Smooth muscle cell (in vitro differentiated cells): Measurements from ENCODE around the gene RGS3. TPM values are rescaled to one million over a fixed set of nuclear protein-coding genes. Genes with fewer than 3 reads are reported as not detected.

Source experiments
- DNase-seq: peaks from one replicate; lab custom pipeline; 2025; ENCODE audit not compliant: unreplicated experiment; lab: John Stamatoyannopoulos, UW
- H2AFZ ChIP-seq: fragments of 200-600 bp; sonication (generic); 2 replicates; pipeline ENCODE4 v1.6.0; 2016; ENCODE audit warnings: antibody characterized with exemption, low read depth, mild to moderate bottlenecking
- H3F3A ChIP-seq: fragments of 200-600 bp; sonication (generic); 2 replicates; pipeline ENCODE4 v1.6.0; 2017; ENCODE audit warnings: antibody characterized with exemption, low read depth
- H3K27ac ChIP-seq: fragments of 200-600 bp; sonication (generic); 2 replicates; pipeline ENCODE4 v1.5.1; 2016; ENCODE audit warnings: low read depth, mild to moderate bottlenecking
- H3K27me3 ChIP-seq: fragments of 200-600 bp; sonication (generic); 2 replicates; pipeline ENCODE4 v1.6.1; 2016; ENCODE audit warnings: low read depth, mild to moderate bottlenecking
- H3K36me3 ChIP-seq: fragments of 200-600 bp; sonication (generic); 2 replicates; pipeline ENCODE4 v1.5.1; 2016; ENCODE audit warnings: low read depth
- H3K4me1 ChIP-seq: fragments of 200-600 bp; sonication (generic); 2 replicates; pipeline ENCODE4 v1.5.1; 2016; ENCODE audit warnings: low read depth
- H3K4me2 ChIP-seq: fragments of 200-600 bp; sonication (generic); 2 replicates; pipeline ENCODE4 v1.6.0; 2016; ENCODE audit warnings: mild to moderate bottlenecking
- H3K4me3 ChIP-seq: fragments of 200-600 bp; sonication (generic); 2 replicates; pipeline ENCODE4 v1.5.1; 2016; ENCODE audit warnings: mild to moderate bottlenecking
- H3K79me2 ChIP-seq: fragments of 200-600 bp; sonication (generic); 2 replicates; pipeline ENCODE4 v1.6.0; 2016; ENCODE audit warnings: low read depth, mild to moderate bottlenecking
- H3K9ac ChIP-seq: fragments of 200-600 bp; sonication (generic); 2 replicates; pipeline ENCODE4 v1.6.0; 2016; ENCODE audit warnings: low read depth
- H3K9me3 ChIP-seq: fragments of 200-600 bp; sonication (generic); replicated peaks from 2 replicates; pipeline ENCODE4 v1.5.1; 2016; ENCODE audit warnings: low read depth
- H4K20me1 ChIP-seq: fragments of 200-600 bp; sonication (generic); 2 replicates; pipeline ENCODE4 v1.6.0; 2016; ENCODE audit warnings: low read depth
- WGBS: methylation state at CpG from one replicate; pipeline ENCODE4 v1.1.7; 2016; ENCODE audit warnings: low lambda C conversion rate; 5-methylcytosine and 5-hydroxymethylcytosine counted together
- polyA plus RNA-seq: library from polyadenylated mRNA; unstranded; fragments of >200 nt; fragmentation: Nextera tagmentation; extraction: Ambion mirVana; gene quantifications from 2 replicates; pipeline ENCODE4 v1.2.1, GENCODE V29; 2016
- total RNA-seq: library from RNA; depleted of rRNA; stranded (reverse); fragments of >200 nt; gene quantifications from 2 replicates; pipeline ENCODE4 v1.2.3, GENCODE V29; 2014
- TF ChIP-seq, protein P1 (sequence below): fragments of 200-600 bp; sonication (generic); IDR thresholded peaks from 2 replicates; pipeline ENCODE4 v1.5.1; 2017; ENCODE audit warnings: borderline replicate concordance, mild to moderate bottlenecking, antibody characterized with exemption; ENCODE audit not compliant: insufficient read depth, poor library complexity, severe bottlenecking

The RGS3 gene
- total and polyA plus RNA-seq, 2 experiments from 2014 or later = 43.8 to 108 TPM

- H3K9ac ChIP-seq = peak overlapping the region; percentile 49
These were observed 101.1 kb downstream of the RGS3 start for GRCh38 chr9:113564498-113565237.

GRCh38 chr9:113566016-113566711 is 102.6 kb downstream of the RGS3 start:
- TF ChIP-seq, protein P1, sequence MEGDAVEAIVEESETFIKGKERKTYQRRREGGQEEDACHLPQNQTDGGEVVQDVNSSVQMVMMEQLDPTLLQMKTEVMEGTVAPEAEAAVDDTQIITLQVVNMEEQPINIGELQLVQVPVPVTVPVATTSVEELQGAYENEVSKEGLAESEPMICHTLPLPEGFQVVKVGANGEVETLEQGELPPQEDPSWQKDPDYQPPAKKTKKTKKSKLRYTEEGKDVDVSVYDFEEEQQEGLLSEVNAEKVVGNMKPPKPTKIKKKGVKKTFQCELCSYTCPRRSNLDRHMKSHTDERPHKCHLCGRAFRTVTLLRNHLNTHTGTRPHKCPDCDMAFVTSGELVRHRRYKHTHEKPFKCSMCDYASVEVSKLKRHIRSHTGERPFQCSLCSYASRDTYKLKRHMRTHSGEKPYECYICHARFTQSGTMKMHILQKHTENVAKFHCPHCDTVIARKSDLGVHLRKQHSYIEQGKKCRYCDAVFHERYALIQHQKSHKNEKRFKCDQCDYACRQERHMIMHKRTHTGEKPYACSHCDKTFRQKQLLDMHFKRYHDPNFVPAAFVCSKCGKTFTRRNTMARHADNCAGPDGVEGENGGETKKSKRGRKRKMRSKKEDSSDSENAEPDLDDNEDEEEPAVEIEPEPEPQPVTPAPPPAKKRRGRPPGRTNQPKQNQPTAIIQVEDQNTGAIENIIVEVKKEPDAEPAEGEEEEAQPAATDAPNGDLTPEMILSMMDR = no peak
- H3K79me2 ChIP-seq = peaks cover 28% of the 10 kb centered on the region

More at GRCh38 chr9:113564498-113565237, 101.1 kb downstream of the RGS3 start:
- no peak for DNase-seq
- Histone ChIP-seq H3K27ac (peak overlapping the region; percentile 51), H3K36me3 (no peaks in the 10 kb centered on the region), H3K4me3 (peak overlapping the region; percentile 47), H3K27me3 (no peaks in the 10 kb centered on the region), H3F3A (no peaks in the 10 kb centered on the region), H3K79me2 (peaks cover 17% of the 10 kb centered on the region), H3K4me2 (peak overlapping the region; percentile 82), H2AFZ (peak overlapping the region; percentile 56), H3K4me1 (peaks cover 19% of the 10 kb centered on the region), H4K20me1 (no peaks in the 10 kb centered on the region), H3K9me3 (no peaks in the 10 kb centered on the region)
- WGBS = 17% methylated on average over 20 of the region's 20 CpGs
- TF ChIP-seq, protein P1 = no peak

DNA sequence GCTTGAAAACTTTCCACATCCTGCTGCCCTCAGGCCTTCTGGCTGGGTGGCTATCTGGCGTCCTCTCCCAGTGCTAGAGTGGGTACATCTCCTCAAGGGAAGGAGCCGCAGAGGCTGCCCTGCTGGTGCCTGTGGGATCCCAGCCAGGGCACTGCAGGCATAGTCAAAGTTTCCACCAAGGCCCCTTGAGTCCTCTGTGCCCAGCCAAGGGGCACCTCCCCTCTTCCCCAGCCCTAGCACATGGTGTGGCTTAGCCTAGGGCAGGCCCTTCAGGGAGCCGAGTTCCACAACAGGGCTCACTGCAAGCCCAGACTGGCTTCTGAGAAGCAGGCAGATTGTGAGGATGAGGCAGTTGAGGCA is 103.2 kb downstream of the RGS3 start:
- Histone ChIP-seq H3K27me3 (no peaks in the 10 kb centered on the region), H3K4me3 (no peak overlapping the region), H2AFZ (no peak overlapping the region), H3K4me1 (peaks cover 19% of the 10 kb centered on the region), H3K27ac (no peak overlapping the region), H3K36me3 (no peaks in the 10 kb centered on the region), H3K79me2 (peaks cover 34% of the 10 kb centered on the region), H4K20me1 (peaks cover under 1% of the 10 kb centered on the region), H3K9ac (no peak overlapping the region), H3K4me2 (no peak overlapping the region), H3F3A (no peaks in the 10 kb centered on the region), H3K9me3 (no peaks in the 10 kb centered on the region)
- 88% methylated on average over 3 of the region's 3 CpGs for WGBS
- DNase-seq = no peak
- TF ChIP-seq, protein P1 = no peak

More at GRCh38 chr9:113566016-113566711, 102.6 kb downstream of the RGS3 start:
- no peaks in the 10 kb centered on the region for H3K27me3 ChIP-seq
- no peaks in the 10 kb centered on the region for H3K36me3 ChIP-seq
- H4K20me1 ChIP-seq = no peaks in the 10 kb centered on the region
- H3F3A ChIP-seq = no peaks in the 10 kb centered on the region
- peak overlapping the region; percentile 49 for H3K9ac ChIP-seq
- peaks cover 19% of the 10 kb centered on the region for H3K4me1 ChIP-seq
- H3K4me2 ChIP-seq = peak overlapping the region; percentile 82
- H3K4me3 ChIP-seq = peak overlapping the region; percentile 47
- peak overlapping the region; percentile 56 for H2AFZ ChIP-seq
- peak overlapping the region; percentile 51 for H3K27ac ChIP-seq
- DNase-seq = no peak
- 83% methylated on average over 8 of the region's 8 CpGs for WGBS
- H3K9me3 ChIP-seq = no peaks in the 10 kb centered on the region
